Endometrial microvascular endothelial cells (primary cell): ENCODE results near the gene MZB1. TPM values are rescaled to one million over a fixed set of nuclear protein-coding genes. Genes with fewer than 3 reads are reported as not detected.
"Not testable (repeated sequence)": the region's sequence is repeated elsewhere in the genome, so short reads cannot be mapped to it uniquely, and the experiment has no call there.

Source experiments
- in situ Hi-C: cut with HindIII; loops from 2 replicates; pipeline ENCODE4 v1.10.0; 2017; ENCODE audit warnings: low sequenced_read_pairs, low pct_unique_long_range_greater_than_20kb; ENCODE audit errors: inconsistent ontology term
- total RNA-seq: library from RNA; depleted of rRNA; stranded (reverse); fragments of >200 nt; gene quantifications from one replicate; pipeline ENCODE4 v1.2.3, GENCODE V29; 2015; ENCODE audit errors: inconsistent ontology term

The MZB1 gene
- total RNA-seq, 1 donor from 2014 or later: not detected

DNA sequence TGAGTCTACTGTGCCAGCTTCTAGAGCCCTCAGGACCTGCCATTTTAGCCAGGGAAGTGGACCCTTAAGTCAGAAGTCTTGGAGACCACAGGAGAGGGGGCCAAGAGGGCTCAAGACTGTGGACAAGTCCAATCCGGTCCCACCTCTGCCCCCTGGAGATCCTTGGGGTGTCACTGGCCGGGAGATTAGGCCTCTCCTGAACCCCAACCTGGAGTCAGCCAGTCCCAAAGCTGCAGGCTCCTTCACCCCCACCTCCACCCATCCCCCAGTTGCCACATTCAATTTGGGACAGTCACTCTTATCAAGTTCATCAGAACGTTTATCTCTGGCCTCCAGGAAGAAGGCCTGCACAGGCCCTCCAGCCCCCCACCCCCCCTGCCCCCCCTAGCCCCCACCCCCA lies 6.9 kb downstream of the MZB1 start:
- in situ Hi-C loops: no loop called here

DNA sequence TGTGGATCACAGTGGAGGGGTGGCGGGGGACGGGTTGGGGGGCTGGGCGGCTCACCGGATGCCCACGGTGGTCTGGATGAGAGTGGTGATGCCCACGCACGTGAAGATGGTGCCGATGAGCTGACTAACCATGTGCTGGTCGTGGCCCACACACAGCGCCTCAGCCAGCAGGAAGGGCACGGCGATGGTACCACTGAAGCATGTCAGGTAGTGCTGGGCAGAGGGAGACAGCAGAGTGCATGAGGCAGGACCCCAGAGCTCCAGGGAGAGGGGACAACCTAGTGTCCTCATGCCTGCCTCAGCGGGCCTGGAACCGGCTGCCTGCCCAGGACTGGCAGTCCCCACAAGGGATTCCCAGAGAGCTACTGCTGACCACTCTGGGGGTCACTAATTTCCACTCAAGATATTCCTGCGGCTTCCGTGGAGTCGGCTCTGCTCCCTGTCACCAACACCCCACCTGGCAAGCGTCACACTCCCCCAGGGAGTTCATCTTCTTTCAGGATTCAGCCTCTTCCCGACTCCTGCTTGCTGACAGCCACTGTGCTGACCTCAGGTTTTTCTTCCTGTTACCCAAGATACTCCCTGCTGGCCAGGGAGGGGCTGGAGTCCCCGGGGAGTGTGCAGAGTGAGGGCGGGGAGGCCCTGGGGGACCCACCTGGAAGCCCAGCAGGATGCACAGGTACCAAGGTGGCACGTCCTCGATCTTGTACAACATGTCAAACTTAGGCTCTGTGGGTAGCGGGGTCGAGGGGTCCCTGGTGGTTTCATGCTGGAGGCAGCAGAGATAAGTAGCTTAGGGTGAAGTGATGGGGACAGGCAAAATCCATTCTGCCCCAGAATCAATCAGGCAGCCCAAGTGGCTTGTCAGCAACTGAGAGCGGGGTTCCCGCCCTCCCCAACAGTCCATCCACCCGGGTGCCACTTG lies 7.6 kb downstream of the MZB1 start:
- in situ Hi-C loops: no loop called here

GRCh38 chr5:139379626-139380449 lies 9.9 kb downstream of the MZB1 start:
- in situ Hi-C loops: no loop called here

- in situ Hi-C loops: no loop called here
Measured at GRCh38 chr5:139378941-139379361, 10.8 kb downstream of the MZB1 start.

- in situ Hi-C loops: no loop called here
Measured at GRCh38 chr5:139378101-139378825, 11.4 kb downstream of the MZB1 start.

DNA sequence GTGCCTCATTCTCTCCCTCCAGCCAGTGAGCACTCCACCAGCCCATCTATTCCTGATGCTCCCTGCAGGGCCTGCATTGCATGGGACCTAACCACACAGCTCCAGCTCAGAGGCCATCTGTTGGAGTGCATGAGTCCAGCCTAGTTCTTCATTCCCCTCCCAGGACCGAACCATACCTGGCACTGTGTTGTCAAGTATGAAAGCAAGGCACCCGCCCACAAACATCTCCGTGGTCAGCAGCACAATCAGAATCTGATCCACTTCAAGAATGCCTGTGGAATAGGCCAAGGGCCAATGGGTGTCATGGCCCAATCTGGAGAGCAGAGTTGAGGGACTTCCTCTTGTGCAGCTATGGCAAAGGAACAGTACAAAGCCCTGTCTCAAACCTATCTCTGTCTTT lies 12.5 kb downstream of the MZB1 start:
- in situ Hi-C loops: no loop called here

DNA sequence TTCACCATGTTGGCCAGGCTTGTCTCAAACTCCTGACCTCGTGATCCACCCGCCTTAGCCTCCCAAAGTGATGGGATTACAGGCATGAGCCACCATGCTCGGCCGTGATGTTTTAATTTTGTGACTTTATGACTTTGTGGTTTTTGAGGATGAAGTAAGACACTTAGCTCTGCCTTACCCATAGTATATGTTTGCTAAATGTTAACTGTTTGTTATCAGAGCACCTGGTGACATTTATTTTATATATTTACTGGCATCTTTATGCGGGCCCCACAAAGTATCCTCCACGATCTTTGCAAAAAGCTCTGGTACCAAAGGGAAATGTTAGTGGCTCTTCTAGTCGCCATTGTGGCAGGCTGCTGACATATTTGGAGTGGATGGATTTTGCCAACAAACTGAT lies 13.3 kb downstream of the MZB1 start:
- in situ Hi-C loops: no loop called here

GRCh38 chr5:139374909-139375308 lies 14.8 kb downstream of the MZB1 start:
- in situ Hi-C loops: no loop called here

DNA sequence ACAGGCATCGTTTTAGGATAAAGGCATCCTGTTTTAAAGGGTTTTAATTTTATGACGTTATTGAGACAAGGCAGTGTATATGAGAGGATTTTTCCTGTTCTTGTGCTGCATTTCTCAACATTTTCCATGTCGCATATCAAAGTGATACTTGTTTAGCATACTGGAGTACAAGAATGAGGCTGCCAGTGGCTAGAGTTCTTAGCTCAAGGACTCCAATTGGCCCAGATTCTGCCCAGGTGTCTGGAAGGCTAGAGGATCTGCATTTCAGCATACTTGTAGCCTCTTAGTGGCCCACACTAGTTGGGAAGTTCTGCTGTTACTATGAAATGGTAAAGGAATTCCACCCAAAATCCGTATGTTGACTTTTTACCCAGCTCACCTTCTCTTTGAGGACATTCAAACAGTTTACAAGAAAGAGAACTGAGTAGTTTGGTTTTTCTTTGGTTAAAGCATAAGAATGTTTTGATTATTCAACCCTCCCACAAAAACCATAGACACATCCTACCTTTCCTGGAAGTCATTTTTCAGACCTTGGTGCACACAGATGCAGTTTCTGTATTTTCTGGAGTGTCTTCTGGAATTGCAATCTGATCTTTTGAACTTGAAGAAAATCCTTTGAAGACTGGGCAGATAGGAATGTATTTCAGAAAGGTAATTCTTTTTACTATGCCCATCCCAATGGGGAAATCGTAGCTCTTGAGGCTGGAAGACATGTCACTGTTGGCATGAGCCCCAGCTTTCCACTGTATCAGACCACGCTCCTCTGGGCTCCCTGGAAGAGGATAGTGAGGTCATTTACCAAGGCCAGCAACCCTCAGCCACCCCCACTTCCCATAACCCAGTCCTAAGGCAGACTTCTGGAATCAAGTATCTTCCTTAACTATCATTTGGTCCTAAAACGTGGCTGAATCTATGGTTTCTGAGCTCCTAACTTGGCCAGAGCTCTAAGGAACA lies 18.0 kb downstream of the MZB1 start:
- in situ Hi-C loops: no loop called here

GRCh38 chr5:139369181-139369580 lies 20.5 kb downstream of the MZB1 start:
- in situ Hi-C loops: no loop called here

- in situ Hi-C loops: no loop called here
Measured at GRCh38 chr5:139368613-139369012, 21.1 kb downstream of the MZB1 start.

- in situ Hi-C loops: no loop called here
Measured at GRCh38 chr5:139364466-139364865, 25.2 kb downstream of the MZB1 start.

- in situ Hi-C loops: no loop called here
Measured at GRCh38 chr5:139363937-139364336, 25.8 kb downstream of the MZB1 start.

DNA sequence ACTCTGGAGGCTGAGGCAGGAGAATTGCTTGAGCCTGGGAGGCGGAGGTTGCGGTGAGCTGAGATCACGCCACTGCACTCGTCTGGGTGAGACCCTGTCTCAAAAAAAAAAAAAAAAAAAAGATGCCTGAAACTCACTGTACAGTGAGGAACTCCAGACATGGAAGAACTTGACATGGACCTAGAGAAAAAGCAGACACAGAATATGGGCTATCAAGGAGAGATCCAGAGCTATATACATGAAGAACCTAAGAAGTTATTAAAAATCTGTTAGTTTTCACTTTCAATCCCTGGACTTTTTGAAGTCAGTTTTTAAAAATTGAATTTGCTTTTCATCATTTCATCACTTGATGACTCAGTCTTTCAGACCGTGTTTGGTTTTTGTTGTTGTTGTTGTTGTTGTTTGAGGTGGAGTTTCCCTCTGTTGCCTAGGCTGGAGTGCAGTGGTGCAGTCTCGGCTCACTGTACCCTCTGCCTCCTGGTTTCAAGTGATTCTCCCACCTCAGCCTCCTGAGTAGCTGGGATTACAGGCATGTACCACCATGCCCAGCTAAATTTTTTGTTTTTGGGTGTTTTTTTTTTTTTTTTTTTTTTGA lies 27.8 kb downstream of the MZB1 start:
- in situ Hi-C loops: no loop called here

DNA sequence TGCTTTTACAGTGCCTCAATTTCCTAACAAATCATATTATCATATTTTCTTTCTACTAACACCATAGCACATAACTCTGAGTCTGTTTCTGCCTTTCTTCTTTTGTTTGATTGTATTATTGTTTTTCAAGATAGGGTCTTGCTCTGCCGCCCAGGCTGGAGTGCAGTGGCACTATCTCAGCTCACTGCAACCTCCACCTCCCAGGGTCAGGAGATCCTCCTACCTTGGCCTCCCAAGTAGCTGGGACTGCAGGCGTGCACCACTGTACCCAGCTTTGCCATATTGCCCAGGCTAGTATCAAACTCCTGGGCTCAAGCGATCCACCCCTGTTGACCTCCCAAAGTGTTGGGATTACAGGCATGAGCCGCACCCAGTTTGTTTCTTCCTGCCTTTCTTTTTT lies 29.3 kb downstream of the MZB1 start:
- in situ Hi-C loops: no loop called here

DNA sequence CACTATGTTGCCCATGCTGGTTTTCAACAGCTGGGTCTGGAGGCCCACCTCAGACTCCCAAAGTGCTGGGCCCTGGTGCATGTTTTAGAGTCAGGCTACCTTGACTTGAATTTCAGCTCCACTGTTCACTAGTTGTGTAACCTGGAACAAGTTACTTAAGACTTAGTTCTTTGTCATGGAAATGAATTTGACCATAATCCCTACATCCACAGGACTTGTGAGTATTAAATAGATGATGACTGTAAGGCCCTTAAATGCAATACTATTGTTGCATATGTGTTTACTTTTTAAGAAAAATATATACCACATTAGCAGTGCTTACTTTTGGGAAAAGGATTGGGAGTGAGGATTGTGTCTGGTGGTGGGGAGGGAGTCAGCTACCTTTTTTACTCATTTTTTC lies 31.6 kb downstream of the MZB1 start:
- in situ Hi-C loops: no loop called here

DNA sequence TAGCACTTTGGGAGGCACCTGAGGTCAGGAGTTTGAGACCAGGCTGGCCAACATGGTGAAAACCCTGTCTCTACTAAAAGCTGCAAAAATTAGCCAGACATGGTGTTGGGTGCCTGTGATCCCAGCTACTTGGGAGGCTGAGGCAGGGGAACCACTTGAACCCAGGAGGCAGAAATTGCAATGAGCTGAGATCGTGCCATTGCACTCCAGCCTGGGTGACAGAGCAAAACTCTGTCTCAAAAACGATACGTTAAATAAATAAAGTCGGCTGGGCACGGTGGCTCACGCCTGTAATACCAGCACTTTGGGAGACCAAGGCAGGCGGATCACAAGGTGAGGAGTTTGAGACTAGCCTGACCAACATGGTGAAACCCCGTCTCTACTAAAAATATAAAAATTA lies 33.8 kb downstream of the MZB1 start:
- in situ Hi-C loops: not testable (repeated sequence)

- in situ Hi-C loops: no loop called here
Measured at GRCh38 chr5:139354186-139354585, 35.5 kb downstream of the MZB1 start.
